GM19328 (cell line): Measurements from ENCODE around the gene ZNF408.

Experiments
- ATAC-seq: cut with Tn5 transposase; IDR thresholded peaks from one replicate; pipeline ENCODE4 v1.9.1; 2021; ENCODE audit warnings: mild to moderate bottlenecking, moderate library complexity; ENCODE audit not compliant: unreplicated experiment

Gene ZNF408

GRCh38 chr11:46675949-46676348, 24.9 kb upstream of the ZNF408 start:
- ATAC-seq: no peak

GRCh38 chr11:46676436-46677158, 24.2 kb upstream of the ZNF408 start:
- ATAC-seq: no peak

GRCh38 chr11:46677169-46677568, 23.7 kb upstream of the ZNF408 start:
- no peak for ATAC-seq

DNA sequence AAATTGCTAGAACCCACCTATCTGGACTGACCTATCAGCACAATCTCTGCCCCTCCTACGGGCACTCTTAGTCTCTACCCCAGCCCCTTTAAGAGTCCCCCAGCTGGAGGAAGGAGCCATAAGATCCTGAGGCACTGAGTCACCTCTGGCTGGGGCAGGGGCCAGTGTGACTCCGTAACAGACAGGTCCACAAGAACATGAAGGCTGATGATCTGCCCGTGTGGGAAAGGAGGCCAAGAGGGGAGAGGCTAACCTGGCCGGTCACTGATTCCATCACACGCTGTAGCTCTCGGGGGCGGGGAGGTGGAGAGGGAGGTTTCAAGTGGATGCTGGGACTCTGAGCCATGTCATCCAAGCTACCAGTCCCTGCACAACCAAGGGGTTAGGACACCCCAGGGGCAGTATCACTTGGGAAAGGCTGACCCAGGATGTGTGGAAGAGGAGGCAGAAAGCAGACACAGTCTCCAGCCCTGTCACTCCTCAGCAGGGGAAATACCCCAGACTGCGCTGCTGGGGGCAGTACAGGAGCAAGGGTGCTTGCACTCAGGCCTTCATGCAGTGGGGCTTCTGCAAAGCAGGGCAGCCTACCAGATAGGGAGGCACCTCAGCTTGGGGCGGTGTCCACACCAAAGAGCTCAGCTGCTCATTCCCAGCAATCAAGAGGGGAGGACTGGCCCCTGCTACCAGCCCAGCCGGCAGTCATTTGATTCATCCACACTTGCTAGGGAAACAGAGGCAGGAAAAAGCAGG, 22.7 kb upstream of the ZNF408 start:
- no peak for ATAC-seq

GRCh38 chr11:46678741-46679130, 22.1 kb upstream of the ZNF408 start:
- no peak for ATAC-seq

- no peak for ATAC-seq
Observed at GRCh38 chr11:46679241-46680163, 21.3 kb upstream of the ZNF408 start.

DNA sequence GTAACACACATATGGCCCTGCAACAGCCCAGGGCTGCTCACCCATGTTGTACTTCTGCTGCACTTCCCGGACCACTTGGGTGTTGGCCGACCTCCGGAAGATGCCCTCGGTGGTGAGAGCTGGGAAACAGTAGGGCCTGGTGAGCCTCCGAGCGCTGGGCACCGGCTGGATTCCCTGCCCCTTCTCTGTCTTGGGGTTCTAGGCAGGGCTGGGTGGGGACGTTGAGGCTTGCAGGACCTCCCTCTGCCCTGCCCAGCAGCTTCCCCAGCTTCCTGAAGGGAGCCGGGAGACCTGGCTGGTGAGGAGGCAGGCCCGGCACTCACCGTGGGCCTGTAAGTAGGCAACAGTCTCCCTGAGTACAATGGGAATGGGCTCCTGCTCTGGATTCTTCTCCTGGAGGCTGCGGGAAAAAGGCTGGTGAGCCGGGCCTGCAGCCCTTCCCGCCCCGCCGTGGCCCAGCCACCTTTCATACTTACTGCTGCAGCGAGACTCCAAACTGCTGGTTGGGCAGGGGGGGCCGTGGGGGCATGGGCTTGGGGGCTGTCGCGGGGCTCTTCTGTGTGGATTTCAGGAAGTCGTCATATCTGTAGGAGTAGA, 20.6 kb upstream of the ZNF408 start:
- no peak for ATAC-seq

DNA sequence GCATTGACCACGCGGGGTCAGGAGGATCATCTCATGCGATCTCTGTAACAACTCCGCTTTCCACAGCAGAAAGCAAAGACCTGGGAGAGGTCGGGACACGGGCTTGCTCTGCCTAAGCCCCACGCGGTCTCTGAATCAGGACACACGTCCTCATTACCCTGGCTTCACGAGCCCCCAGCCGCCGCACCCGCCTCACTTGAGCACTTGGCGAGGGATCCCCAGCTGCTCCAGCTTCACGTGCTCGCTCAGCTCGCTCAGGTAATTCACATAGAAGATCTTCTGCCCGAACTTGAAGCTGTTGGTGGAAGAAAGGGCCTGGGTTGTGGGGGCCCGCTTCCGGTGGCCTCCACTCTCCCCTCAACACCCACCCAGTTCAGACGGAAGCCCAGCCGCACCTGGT, 20.0 kb upstream of the ZNF408 start:
- ATAC-seq: no peak

- ATAC-seq: no peak
Observed at GRCh38 chr11:46681814-46682213, 19.0 kb upstream of the ZNF408 start.

DNA sequence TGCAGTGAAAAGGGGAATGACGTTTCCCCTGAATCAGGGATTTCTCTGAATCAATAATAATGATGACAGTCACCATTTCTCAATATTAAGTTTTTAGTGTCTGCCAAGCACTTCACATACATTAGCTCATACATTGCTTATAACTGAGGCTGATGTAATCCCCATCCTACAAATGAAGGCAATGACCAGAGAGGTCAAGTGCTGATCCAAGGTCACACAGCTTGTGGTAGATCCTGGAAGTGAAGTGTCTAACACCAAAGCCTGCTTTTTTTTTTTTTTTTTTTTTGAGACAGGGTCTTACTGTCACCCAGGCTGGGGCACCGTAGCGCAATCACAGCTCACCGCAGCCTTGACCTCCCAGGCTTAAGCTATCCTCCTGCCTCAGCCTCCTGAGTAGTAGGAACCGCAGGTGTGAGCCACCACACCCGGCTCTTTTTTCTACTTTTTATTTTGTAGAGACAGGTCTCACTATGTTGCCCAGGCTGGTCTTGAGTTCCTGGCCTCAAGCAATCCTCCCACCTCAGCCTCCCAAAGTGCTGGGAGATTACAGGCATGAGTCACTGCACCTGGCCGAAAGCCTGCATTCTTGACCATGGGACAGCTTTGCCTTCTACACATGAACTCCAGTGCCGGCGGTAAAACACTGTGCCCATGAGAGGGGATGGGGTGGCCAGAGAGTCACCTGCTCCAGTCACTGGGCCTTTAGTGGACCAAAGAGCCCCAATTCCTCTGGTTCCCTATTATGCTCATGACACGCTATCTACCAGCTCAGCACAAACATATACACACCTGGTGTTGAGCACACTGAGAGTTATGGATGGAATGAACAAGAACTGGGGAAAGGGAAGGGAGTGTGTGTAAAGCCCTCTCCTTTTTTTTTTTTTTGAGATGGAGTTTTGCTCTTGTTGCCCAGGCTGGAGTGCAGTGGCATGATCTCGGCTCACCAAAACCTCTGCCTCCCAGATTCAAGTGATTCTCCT, 17.8 kb upstream of the ZNF408 start:
- ATAC-seq: no peak

GRCh38 chr11:46684367-46684766, 16.5 kb upstream of the ZNF408 start:
- no peak for ATAC-seq

DNA sequence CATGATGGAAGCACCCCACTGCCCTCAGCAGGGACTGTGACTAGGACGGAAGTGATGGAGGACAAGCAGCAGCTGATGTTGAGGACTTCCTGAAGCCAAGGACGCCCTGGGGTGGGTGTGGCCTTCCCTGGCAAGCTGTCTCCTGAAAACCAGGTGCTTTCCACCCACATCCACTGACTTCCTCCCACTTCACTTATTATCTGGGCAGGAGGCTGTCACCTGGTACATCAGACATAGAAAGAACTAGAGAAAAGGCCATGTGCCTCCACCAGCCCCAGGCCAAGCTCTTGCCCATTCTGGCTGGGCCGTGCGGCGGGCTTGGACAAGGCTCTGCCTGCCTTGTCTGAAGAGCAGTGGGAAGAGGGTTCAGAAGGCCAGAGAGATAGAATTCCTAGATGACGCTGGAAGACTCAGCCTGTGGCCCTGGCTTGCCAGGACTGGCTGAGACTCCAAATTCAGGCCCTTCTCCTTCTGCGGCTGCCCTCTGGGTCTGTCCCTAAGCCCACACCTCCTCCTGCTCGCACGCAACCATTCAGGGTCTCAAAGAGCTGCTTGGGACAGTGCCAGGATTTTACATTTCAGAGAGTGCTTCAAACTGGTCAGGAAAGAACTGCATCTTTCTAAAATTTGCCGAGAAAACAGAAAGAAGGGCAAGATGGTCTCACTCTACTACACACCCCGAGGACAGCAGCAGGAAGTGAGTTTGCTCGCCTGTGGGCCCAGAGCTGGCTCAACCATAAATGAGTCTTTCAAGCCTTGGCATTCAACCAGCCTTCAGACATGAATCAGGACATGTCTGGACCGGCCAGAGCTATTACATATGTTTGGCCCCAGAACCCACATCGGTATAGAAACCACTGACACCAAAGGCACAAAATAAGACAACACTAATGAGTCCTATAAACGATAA, 13.7 kb upstream of the ZNF408 start:
- ATAC-seq: no peak

- no peak for ATAC-seq
Observed at GRCh38 chr11:46690702-46691101, 10.1 kb upstream of the ZNF408 start.

DNA sequence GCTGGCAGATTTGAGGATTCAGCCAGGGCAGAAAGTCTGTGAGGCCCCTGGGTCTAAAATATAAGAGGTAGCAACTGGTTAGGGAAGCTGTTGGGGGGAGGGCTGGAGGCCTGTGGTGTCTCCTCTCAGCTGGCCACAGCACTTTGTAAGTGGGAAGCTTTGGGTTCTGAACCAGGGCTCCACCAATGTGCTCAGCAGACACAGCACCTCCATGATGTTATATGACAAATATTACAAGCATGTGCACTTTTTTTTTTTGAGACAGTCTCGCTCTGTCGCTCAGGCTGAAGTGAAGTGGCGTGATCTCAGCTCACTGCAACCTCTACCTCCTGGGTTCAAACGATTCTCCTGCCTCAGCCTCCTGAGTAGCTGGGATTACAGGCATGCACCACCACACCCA, 8.4 kb upstream of the ZNF408 start:
- no peak for ATAC-seq

- no peak for ATAC-seq
Observed at GRCh38 chr11:46693597-46694012, 7.2 kb upstream of the ZNF408 start.

DNA sequence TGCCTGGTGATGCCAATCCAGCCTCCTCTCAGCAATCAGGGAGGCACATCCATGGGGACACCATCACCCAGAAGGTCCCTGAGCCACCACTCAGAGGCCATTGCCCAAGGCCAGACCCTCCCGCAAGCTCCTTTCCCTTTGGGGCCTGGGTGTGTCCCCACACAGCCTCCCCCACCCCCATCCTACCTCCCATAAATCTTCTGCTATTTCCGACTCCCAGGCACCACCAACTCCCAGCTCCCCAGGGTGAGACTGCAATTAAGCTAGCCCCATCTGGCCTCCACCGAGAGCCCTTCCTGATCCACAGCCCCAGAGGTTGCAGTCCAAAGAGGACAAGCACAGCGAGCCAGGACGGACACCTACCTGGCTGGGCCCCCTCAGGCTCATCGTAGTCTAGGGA, 6.8 kb upstream of the ZNF408 start:
- ATAC-seq: no peak

DNA sequence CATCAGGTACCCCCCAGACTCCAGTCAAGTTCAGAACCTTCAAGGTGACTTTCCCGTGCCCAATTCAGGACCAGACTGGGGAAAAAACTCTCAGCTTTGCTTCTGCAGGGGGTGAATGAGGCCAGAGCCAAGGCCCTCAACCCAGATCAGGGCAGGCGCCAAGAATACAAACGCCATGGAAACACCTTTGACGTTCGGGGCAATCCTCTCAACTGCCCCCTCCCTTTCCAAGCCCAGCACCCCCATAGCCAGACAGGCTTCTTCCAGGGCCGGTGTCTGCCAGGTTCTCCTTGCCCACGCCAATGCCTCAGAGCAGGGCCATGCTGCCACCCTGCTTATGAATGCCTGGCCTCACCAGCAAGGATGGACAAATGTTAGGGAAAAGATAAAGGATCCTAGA, 6.2 kb upstream of the ZNF408 start:
- no peak for ATAC-seq

DNA sequence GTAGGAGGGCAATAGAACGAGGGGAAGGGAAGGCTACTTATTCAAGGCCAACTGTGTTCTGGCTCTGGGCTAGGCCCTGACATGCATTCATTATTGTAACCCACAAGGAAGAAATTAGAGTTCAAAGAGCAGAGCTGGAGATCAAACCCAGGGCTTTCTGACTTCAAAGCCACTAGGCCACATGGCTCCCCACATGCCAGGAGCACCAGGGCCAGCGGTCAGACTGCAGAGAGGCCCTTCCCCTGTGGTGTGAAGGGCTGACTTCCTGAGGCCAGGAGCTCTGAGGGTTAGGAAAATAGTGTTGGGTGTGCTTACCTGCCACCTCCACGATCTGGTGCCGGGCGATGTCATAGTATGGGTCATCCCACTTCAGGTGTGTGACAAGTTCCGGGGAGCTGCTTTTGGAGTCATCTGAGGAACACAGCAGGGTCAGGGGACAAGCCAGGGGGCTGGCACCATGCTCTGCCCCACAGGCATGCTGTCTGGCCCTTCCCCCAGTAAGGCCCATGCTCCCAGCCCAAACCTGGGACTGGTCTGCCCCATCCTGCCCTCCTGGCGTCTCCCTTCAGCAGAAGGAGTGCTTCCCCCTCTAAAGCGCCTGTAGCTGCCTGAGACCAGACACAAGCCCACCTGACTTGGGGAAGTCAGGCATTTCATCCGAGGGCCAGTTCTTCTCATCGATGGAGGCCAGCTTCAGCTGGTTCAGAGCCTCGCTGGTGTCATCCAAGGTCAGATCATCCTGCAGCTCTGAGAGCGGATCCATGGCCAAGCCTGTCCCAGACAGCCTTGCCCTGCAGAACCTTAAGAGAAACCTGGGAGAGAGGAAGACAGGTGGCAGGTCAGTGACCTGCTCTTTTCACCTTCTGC, 5.3 kb upstream of the ZNF408 start:
- ATAC-seq: no peak
